Fibroblast of the conjunctiva (primary cell): Measurements from ENCODE around the gene SLC22A14.
"Not testable (repeated sequence)": the region's sequence is repeated elsewhere in the genome, so short reads cannot be mapped to it uniquely, and the experiment has no call there.

Source experiments
- DNase-seq: peaks from one replicate; pipeline ENCODE4 v3.0.0-alpha.2; 2010; ENCODE audit warnings: low read depth

The SLC22A14 gene

GRCh38 chr3:38281895-38282686 is at the start of gene SLC22A14:
Gene SLC22A14 (plus strand): TSS chr3:38282294. CDS start chr3:38306027, 23,733 bp downstream.
- no peak for DNase-seq

- DNase-seq, result no peak
These were observed 49.4 kb upstream of the SLC22A14 start for GRCh38 chr3:38232701-38233100.

GRCh38 chr3:38235466-38235865 is 46.6 kb upstream of the SLC22A14 start:
- DNase-seq, result no peak

GRCh38 chr3:38238416-38239008 is 43.6 kb upstream of the SLC22A14 start:
- no peak for DNase-seq

GRCh38 chr3:38242812-38243211 is 39.3 kb upstream of the SLC22A14 start:
- not testable (repeated sequence) for DNase-seq

- DNase-seq, result no peak
These were observed 36.2 kb upstream of the SLC22A14 start for GRCh38 chr3:38245930-38246329.

GRCh38 chr3:38247366-38248035 is 34.6 kb upstream of the SLC22A14 start:
- peak; percentile 77 for DNase-seq

GRCh38 chr3:38250198-38250597 is 31.9 kb upstream of the SLC22A14 start:
- no peak for DNase-seq

GRCh38 chr3:38251197-38251596 is 30.9 kb upstream of the SLC22A14 start:
- DNase-seq, result no peak

- no peak for DNase-seq
These were observed 28.4 kb upstream of the SLC22A14 start for GRCh38 chr3:38253704-38254103.

GRCh38 chr3:38254872-38255271 is 27.2 kb upstream of the SLC22A14 start:
- DNase-seq, result no peak

- no peak for DNase-seq
These were observed 26.5 kb upstream of the SLC22A14 start for GRCh38 chr3:38255627-38256026.

- no peak for DNase-seq
These were observed 24.5 kb upstream of the SLC22A14 start for GRCh38 chr3:38257583-38257982.

- DNase-seq, result no peak
These were observed 21.6 kb upstream of the SLC22A14 start for GRCh38 chr3:38260474-38260873.

- no peak for DNase-seq
These were observed 17.7 kb upstream of the SLC22A14 start for GRCh38 chr3:38264353-38264771.

- no peak for DNase-seq
These were observed 17.3 kb upstream of the SLC22A14 start for GRCh38 chr3:38264779-38265178.

- no peak for DNase-seq
These were observed 16.3 kb upstream of the SLC22A14 start, which contains the start of gene SLC22A13 for GRCh38 chr3:38265604-38266307. Gene SLC22A13 (plus strand): TSS chr3:38265812. CDS start chr3:38265861, 49 bp downstream.

GRCh38 chr3:38266810-38267209 is 15.3 kb upstream of the SLC22A14 start:
- no peak for DNase-seq

GRCh38 chr3:38267662-38268061 is 14.4 kb upstream of the SLC22A14 start:
- DNase-seq, result no peak

- DNase-seq, result no peak
These were observed 14.0 kb upstream of the SLC22A14 start for GRCh38 chr3:38268087-38268486.

- no peak for DNase-seq
These were observed 13.6 kb upstream of the SLC22A14 start for GRCh38 chr3:38268522-38268921.

- DNase-seq, result no peak
These were observed 11.5 kb upstream of the SLC22A14 start for GRCh38 chr3:38270606-38271005.
